HepG2 (cell line): ENCODE measurements around the gene TEX101. TPM values are rescaled to one million over a fixed set of nuclear protein-coding genes. Genes with fewer than 3 reads are reported as not detected.

Experiments used
- ATAC-seq: fragments of 200-7000 bp; cut with Tn5 transposase; 3 replicates; pipeline ENCODE4 v1.9.1; 2020; ENCODE audit warnings: mild to moderate bottlenecking, moderate library complexity
- BruUV-seq: library from RNA; stranded (reverse); fragments of 400-500 nt; replicated peaks from 2 replicates; lab custom pipeline; 2021; lab: Mats Ljungman, UMichigan
- CTCF ChIA-PET: fragments of 300-600 bp; formaldehyde crosslinking; extraction: SDS; loops from one replicate; lab custom pipeline; 2021; ENCODE audit warnings: low total read pairs, inconsistent platforms, low intra/inter-chr PET ratio; lab: Yijun Ruan, JAX
- POLR2A ChIA-PET: fragments of 350-600 bp; sonication (Branson Sonifier 250); formaldehyde crosslinking; loops from one replicate; lab custom pipeline; 2020; ENCODE audit warnings: antibody characterized with exemption, inconsistent platforms; lab: Yijun Ruan, JAX
- DNase-seq: peaks from one replicate; pipeline ENCODE4 v3.0.0-alpha.2; 2015; ENCODE audit warnings: low spot score
- FAIRE-seq: peaks from 3 replicates; lab custom pipeline; 2011; peaks lifted over from hg19 to GRCh38; lab: Jason Lieb, UNC
- H2AFZ ChIP-seq: one replicate; pipeline ENCODE4 v1.6.1; 2011; ENCODE audit warnings: low read length, inconsistent platforms
- H3K27ac ChIP-seq: fragments of 300-600 bp; 3 replicates; pipeline ENCODE4 v1.8.0; 2011; ENCODE audit warnings: mixed run types, mild to moderate bottlenecking, mixed read lengths, low read length, inconsistent platforms; ENCODE audit not compliant: insufficient read depth; ENCODE audit errors: extremely low read length
- H3K27me3 ChIP-seq, 2 experiments: fragments of 200-600 bp in 1 of 2; 2 replicates in 1 of 2; 3 replicates in 1 of 2; pipeline versions ENCODE4 v1.6.0 to v1.8.0; 2011; ENCODE audit warnings: low read length in 2 of 2, mild to moderate bottlenecking in 2 of 2, moderate library complexity in 2 of 2, inconsistent platforms in 1 of 2; ENCODE audit not compliant: insufficient read depth in 2 of 2, control insufficient read depth in 1 of 2
- H3K36me3 ChIP-seq, 2 experiments: fragments of 200-600 bp in 1 of 2; replicated peaks in 1 of 2; 2 replicates in 1 of 2; 3 replicates in 1 of 2; pipeline versions ENCODE4 v1.5.1 to v1.8.0; 2011; ENCODE audit warnings: low read length in 2 of 2, inconsistent platforms in 1 of 2; ENCODE audit not compliant: insufficient read depth in 2 of 2, control insufficient read depth in 1 of 2
- H3K4me1 ChIP-seq: 2 replicates; pipeline ENCODE4 v1.5.1; 2012; ENCODE audit warnings: low read length, inconsistent platforms; ENCODE audit not compliant: insufficient read depth
- H3K4me2 ChIP-seq: 2 replicates; pipeline ENCODE4 v1.6.0; 2011; ENCODE audit warnings: low read depth, low read length, inconsistent platforms
- H3K4me3 ChIP-seq, 3 experiments: fragments of 200-600 bp in 1 of 3; sonication (generic), shearing (Covaris generic) in 1 of 3; replicated peaks in 1 of 3; 2 replicates each; pipeline ENCODE4 v1.5.1; 2011 to 2016; ENCODE audit warnings: low read length in 3 of 3, inconsistent platforms in 2 of 3, low read depth in 2 of 3, mild to moderate bottlenecking in 2 of 3, control low read depth in 1 of 3, mixed read lengths in 1 of 3; ENCODE audit not compliant: insufficient read depth in 1 of 3
- H3K79me2 ChIP-seq: one replicate; pipeline ENCODE4 v1.6.1; 2011; ENCODE audit warnings: low read length, inconsistent platforms; ENCODE audit not compliant: insufficient read depth
- H3K9ac ChIP-seq: 2 replicates; pipeline ENCODE4 v1.6.0; 2011; ENCODE audit warnings: mild to moderate bottlenecking, low read depth, low read length, inconsistent platforms; ENCODE audit not compliant: insufficient read depth
- H3K9me3 ChIP-seq: 2 replicates; pipeline ENCODE4 v1.5.1; 2012; ENCODE audit warnings: mild to moderate bottlenecking, low read length
- H4K20me1 ChIP-seq: 2 replicates; pipeline ENCODE4 v1.6.0; 2011; ENCODE audit warnings: inconsistent platforms, mild to moderate bottlenecking, low read length, moderate library complexity; ENCODE audit not compliant: insufficient read depth
- AKAP8 ChIP-seq: sonication (generic); formaldehyde crosslinking; IDR thresholded peaks from 2 replicates; pipeline ENCODE4 v1.5.1; 2020; ENCODE audit warnings: mild to moderate bottlenecking, missing genetic modification reagents
- ARID3A ChIP-seq: IDR thresholded peaks from 2 replicates; pipeline ENCODE4 v1.6.1; 2012; ENCODE audit warnings: low read depth, low read length, improper control_type of control experiment
- CEBPG ChIP-seq: IDR thresholded peaks from 2 replicates; pipeline ENCODE4 v1.6.1; 2016
- FOXA3 ChIP-seq: IDR thresholded peaks from 2 replicates; pipeline ENCODE4 v1.6.1; 2016; ENCODE audit warnings: missing genetic modification reagents, missing compliant biosample characterization
- LRRFIP1 ChIP-seq: sonication (generic); formaldehyde crosslinking; conservative IDR thresholded peaks from 2 replicates; pipeline ENCODE4 v1.4.0; 2020; ENCODE audit warnings: missing genetic modification reagents
- RELA ChIP-seq: sonication (generic); formaldehyde crosslinking; IDR thresholded peaks from 2 replicates; pipeline ENCODE4 v1.4.0; 2020; ENCODE audit warnings: missing genetic modification reagents
- SAP130 ChIP-seq: IDR thresholded peaks from 2 replicates; pipeline ENCODE4 v1.6.1; 2016; ENCODE audit warnings: low read depth
- SP1 ChIP-seq, 2 experiments: fragments of 450-650 bp in 1 of 2; sonication (generic) in 1 of 2; formaldehyde crosslinking in 1 of 2; IDR thresholded peaks; 2 replicates each; pipeline versions ENCODE4 v1.4.0 to v1.6.1; 2016 to 2020; ENCODE audit warnings: missing genetic modification reagents in 1 of 2
- ZBTB2 ChIP-seq: sonication (generic); formaldehyde crosslinking; IDR thresholded peaks from 2 replicates; pipeline ENCODE4 v1.8.0; 2022; ENCODE audit warnings: low read depth, missing genetic modification reagents
- ZNF20 ChIP-seq: sonication (generic); formaldehyde crosslinking; IDR thresholded peaks from 2 replicates; pipeline ENCODE4 v1.4.0; 2020; ENCODE audit warnings: mild to moderate bottlenecking, moderate library complexity, missing genetic modification reagents
- ZNF432 ChIP-seq: sonication (generic); formaldehyde crosslinking; IDR thresholded peaks from 2 replicates; pipeline ENCODE4 v1.5.0; 2020; ENCODE audit warnings: missing genetic modification reagents, mild to moderate bottlenecking, borderline replicate concordance
- ZNF468 ChIP-seq: sonication (generic); formaldehyde crosslinking; IDR thresholded peaks from 2 replicates; pipeline ENCODE4 v1.8.0; 2022; ENCODE audit warnings: mild to moderate bottlenecking, moderate library complexity, missing genetic modification reagents
- ZNF501 ChIP-seq: sonication (generic); formaldehyde crosslinking; IDR thresholded peaks from 2 replicates; pipeline ENCODE4 v1.5.1; 2020; ENCODE audit warnings: mild to moderate bottlenecking, moderate library complexity, missing genetic modification reagents
- ZNF543 ChIP-seq: sonication (generic); formaldehyde crosslinking; IDR thresholded peaks from 2 replicates; pipeline ENCODE4 v1.4.0; 2020; ENCODE audit warnings: mild to moderate bottlenecking, missing genetic modification reagents
- ZNF556 ChIP-seq: sonication (generic); formaldehyde crosslinking; IDR thresholded peaks from 2 replicates; pipeline ENCODE4 v1.4.0; 2020; ENCODE audit warnings: mild to moderate bottlenecking, missing genetic modification reagents, borderline replicate concordance
- ZNF749 ChIP-seq: sonication (generic); formaldehyde crosslinking; IDR thresholded peaks from 2 replicates; pipeline ENCODE4 v1.8.0; 2022; ENCODE audit warnings: mild to moderate bottlenecking, missing genetic modification reagents, moderate library complexity, borderline replicate concordance
- ZNF770 ChIP-seq: sonication (generic); formaldehyde crosslinking; IDR thresholded peaks from 2 replicates; pipeline ENCODE4 v1.5.0; 2020; ENCODE audit warnings: mild to moderate bottlenecking, missing genetic modification reagents
- ZNF782 ChIP-seq: sonication (generic); formaldehyde crosslinking; IDR thresholded peaks from 2 replicates; pipeline ENCODE4 v1.4.0; 2020; ENCODE audit warnings: missing genetic modification reagents, mild to moderate bottlenecking, borderline replicate concordance
- WGBS: methylation state at CpG from one replicate; pipeline ENCODE4 v1.1.6; 2017; ENCODE audit warnings: low lambda C conversion rate; 5-methylcytosine and 5-hydroxymethylcytosine counted together
- in situ Hi-C: cut with HindIII; loops from 2 replicates; pipeline ENCODE4 v1.10.0; 2017; ENCODE audit warnings: low pct_unique_long_range_greater_than_20kb; ENCODE audit not compliant: extremely low pct_ligation_motif_present
- intact Hi-C: fragments of 100-400 bp; cut with micrococcal nuclease; formaldehyde crosslinking; loops from one replicate; pipeline ENCODE4 v1.10.0; 2022; ENCODE audit not compliant: unreplicated experiment
- polyA plus RNA-seq, 8 experiments: library from polyadenylated mRNA; depleted of rRNA in 3 of 8; stranded (reverse) in 7 of 8; unstranded in 1 of 8; fragments of >200 nt; fragmentation: Illumina TruSeq in 4 of 8; extraction: Trizol in 4 of 8; gene quantifications; 2 replicates each; pipeline versions ENCODE4 v1.2.1 to v1.2.3, GENCODE V29; 2011 to 2016; ENCODE audit warnings: low read depth in 4 of 8, missing spikeins in 1 of 8, mixed read lengths in 1 of 8; ENCODE audit not compliant: insufficient read depth in 1 of 8
- total RNA-seq, 5 experiments: library from RNA; depleted of rRNA; stranded (reverse); fragments of >200 nt; fragmentation: Illumina TruSeq; extraction: Trizol; gene quantifications; 2 replicates each; pipeline ENCODE4 v1.2.3, GENCODE V29; 2016; ENCODE audit warnings: low read depth in 1 of 5

Gene TEX101
- total and polyA plus RNA-seq, 2 of the 13 experiments (the other 11 are each of a cell fraction or from before 2014, with no cell fraction given), result not detected

GRCh38 chr19:43467730-43468129, 53.0 kb downstream of the TEX101 start:
- intact Hi-C loops (no loop called here), in situ Hi-C loops (no loop called here)
- WGBS, result 18% methylated on average over 4 of the region's 4 CpGs
- no TSS peak for BruUV-seq
- H3K79me2 ChIP-seq, result no peaks in the 10 kb centered on the region
- H3K9ac ChIP-seq, result peak overlapping the region; percentile 41; the same call in 1 of the 2 replicates
- H3K36me3 ChIP-seq, result no peaks in the 10 kb centered on the region
- peak overlapping the region; percentile 5 for H3K27ac ChIP-seq
- 0 out of 6 replicates have a peak overlapping the region, but pooled peaks of 1 of the 3 experiments have one; percentile 7 for H3K4me3 ChIP-seq
- H3K4me1 ChIP-seq, result peaks cover 39% of the 10 kb centered on the region
- ATAC-seq (no peak), DNase-seq (peak; percentile 18), FAIRE-seq (no peak)
- no peak overlapping the region for H2AFZ ChIP-seq
- no peaks in the 10 kb centered on the region for H3K27me3 ChIP-seq
- ChIA-PET POLR2A (interaction anchor here (0.7 to 1.0 kb wide), 3 partner anchors 16 to 37 kb away, joined by 3 read pairs; partner anchors contain the start of gene PHLDB3), CTCF (no interaction called here)
- H3K4me2 ChIP-seq, result peak overlapping the region; percentile 67
- no peaks in the 10 kb centered on the region for H4K20me1 ChIP-seq
- no peaks in the 10 kb centered on the region for H3K9me3 ChIP-seq
- no peak for TF ChIP-seq LRRFIP1 (CRISPR knock-in tag)
- no peak for TF ChIP-seq ZBTB2 (CRISPR knock-in tag)
- TF ChIP-seq RELA (CRISPR knock-in tag), result no peak
- no peak for TF ChIP-seq ZNF432
- peak; percentile 18; the same call in 1 of the 2 replicates for TF ChIP-seq ARID3A
- TF ChIP-seq ZNF501 (CRISPR knock-in tag), result 0 out of 2 replicates have a peak, but pooled peaks have one; percentile 29
- no peak for TF ChIP-seq ZNF749
- TF ChIP-seq FOXA3 (CRISPR knock-in tag), result 0 out of 2 replicates have a peak, but pooled peaks have one; percentile 20
- peak; percentile 38; the same call in 1 of the 2 replicates for TF ChIP-seq ZNF770 (CRISPR knock-in tag)
- TF ChIP-seq ZNF556 (CRISPR knock-in tag), result no peak
- TF ChIP-seq ZNF20 (CRISPR knock-in tag), result no peak
- TF ChIP-seq ZNF782 (CRISPR knock-in tag), result no peak
- peak; percentile 73 for TF ChIP-seq CEBPG
- TF ChIP-seq SAP130, result 0 out of 2 replicates have a peak, but pooled peaks have one; percentile 16
- no peak for TF ChIP-seq SP1 (IDR thresholded peaks at IDR 0.05)
- TF ChIP-seq SP1 (CRISPR knock-in tag; IDR thresholded peaks at IDR 0.05), result no peak
- TF ChIP-seq AKAP8 (CRISPR knock-in tag), result no peak
- TF ChIP-seq ZNF543, result no peak
- TF ChIP-seq ZNF468 (CRISPR knock-in tag), result no peak
